Right lobe of liver (tissue), 6 donors: Measurements from ENCODE around the gene SYT6. TPM values are rescaled to one million over a fixed set of nuclear protein-coding genes. Genes with fewer than 3 reads are reported as not detected.

Experiments
- ATAC-seq, 4 donors: fragments of 200-7000 bp; cut with Tn5 transposase; one replicate each; pipeline ENCODE4 v1.9.1; 2020; ENCODE audit warnings: mild to moderate bottlenecking in 4 of 4, moderate library complexity in 4 of 4
- DNase-seq, 3 donors: peaks; one replicate each; pipeline ENCODE4 v3.0.0-alpha.2; 2020
- H3K27ac ChIP-seq, 3 donors: fragments of 200-600 bp; one replicate each; pipeline ENCODE4 v1.8.0; 2022
- H3K27me3 ChIP-seq, 2 donors: fragments of 200-600 bp; one replicate each; pipeline ENCODE4 v1.8.0; 2022
- H3K36me3 ChIP-seq, 4 donors: fragments of 200-600 bp; sonication (generic) in 1 of 4; one replicate each; pipeline versions ENCODE4 v1.5.1 to v1.8.0; 2017 to 2022; ENCODE audit warnings: control low read depth in 1 of 4
- H3K4me1 ChIP-seq, 4 donors: fragments of 200-600 bp; sonication (generic) in 1 of 4; one replicate each; pipeline versions ENCODE4 v1.5.1 to v1.8.0; 2017 to 2022; ENCODE audit warnings: control low read depth in 1 of 4
- H3K4me3 ChIP-seq, 3 donors: fragments of 200-600 bp; one replicate each; pipeline ENCODE4 v1.8.0; 2022
- H3K9me3 ChIP-seq, 4 donors: fragments of 200-600 bp; sonication (generic) in 1 of 4; one replicate each; pipeline versions ENCODE4 v1.5.1 to v1.8.0; 2017 to 2022; ENCODE audit warnings: control low read depth in 1 of 4
- CTCF ChIP-seq, 4 donors: fragments of 200-600 bp in 3 of 4; fragments of 450-650 bp in 1 of 4; IDR thresholded peaks; one replicate each; pipeline versions ENCODE4 v1.5.1 to v1.8.0; 2016 to 2022; ENCODE audit warnings: antibody characterized with exemption in 4 of 4, mild to moderate bottlenecking in 2 of 4
- POLR2A ChIP-seq: fragments of 450-650 bp; IDR thresholded peaks from one replicate; pipeline ENCODE4 v1.6.1; 2017; ENCODE audit warnings: antibody characterized with exemption, mild to moderate bottlenecking
- WGBS: methylation state at CpG from one replicate; pipeline ENCODE4 v1.1.6; 2018; ENCODE audit warnings: low coverage, low lambda C conversion rate; ENCODE audit not compliant: insufficient coverage; ENCODE audit errors: missing lambda C conversion rate; 5-methylcytosine and 5-hydroxymethylcytosine counted together
- intact Hi-C, 2 donors: fragments of 100-400 bp; cut with DNase I; formaldehyde crosslinking; loops; one replicate each; pipeline versions ENCODE4 v1.11.2 to v1.14.1; 2022
- total RNA-seq, 6 experiments: library from RNA; depleted of rRNA in 2 of 6; stranded (reverse); fragments of >200 nt in 2 of 6; fragmentation: NEBNext Ultra II Directional in 3 of 6; extraction: Animal tissue kit (Norgen Biotek cat#: 25700) in 3 of 6; gene quantifications; one replicate each; pipeline versions ENCODE4 v1.1.0 to v1.2.4, GENCODE V29; 2016 to 2023
- donor health status: DM: no; HTN: yes; CAD: no.
- donor health status: DM: no; HTN: no; CAD: no.
- donor health status: DM: no; HTN: no; CAD: no.
- donor health status: DM: no; HTN: yes; CAD: no.
- donor health status: DM: no; HTN: yes; CAD: no.

SYT6 gene
- total RNA-seq, 6 experiments from 2014 or later, result not detected

- H3K27me3 ChIP-seq, result no peaks in the 10 kb centered on the region
- H3K27ac ChIP-seq, result no peak overlapping the region
- no peak overlapping the region for H3K4me3 ChIP-seq
- H3K4me1 ChIP-seq, result no peaks in the 10 kb centered on the region
- DNase-seq (no peak), ATAC-seq (peak; percentile 14 to 54 (median 36))
- intact Hi-C loops, result no loop called here
- H3K9me3 ChIP-seq, result no peaks in the 10 kb centered on the region
- no peaks in the 10 kb centered on the region for H3K36me3 ChIP-seq
- TF ChIP-seq POLR2A, result no peak
- no peak for TF ChIP-seq CTCF (IDR thresholded peaks at IDR 0.05)
- WGBS, result 59% methylated on average over 4 of the region's 4 CpGs
These were observed 44.9 kb downstream of the SYT6 start for GRCh38 chr1:114108751-114109255.

GRCh38 chr1:114107474-114108435 lies 45.9 kb downstream of the SYT6 start:
- WGBS, result 100% methylated on average over 1 of the region's 7 CpGs
- ATAC-seq (no peak), DNase-seq (no peak)
- no peaks in the 10 kb centered on the region for H3K9me3 ChIP-seq
- no peak overlapping the region for H3K27ac ChIP-seq
- H3K27me3 ChIP-seq, result no peaks in the 10 kb centered on the region
- H3K4me3 ChIP-seq, result no peak overlapping the region
- no peaks in the 10 kb centered on the region for H3K36me3 ChIP-seq
- H3K4me1 ChIP-seq, result no peaks in the 10 kb centered on the region
- intact Hi-C loops, result no loop called here
- TF ChIP-seq POLR2A, result no peak
- TF ChIP-seq CTCF (IDR thresholded peaks at IDR 0.05), result no peak

- no peak for TF ChIP-seq CTCF (IDR thresholded peaks at IDR 0.05)
- no peak for TF ChIP-seq POLR2A
- intact Hi-C loops, result no loop called here
- no peak for ATAC-seq
These were observed 48.2 kb downstream of the SYT6 start for GRCh38 chr1:114105421-114105979.

GRCh38 chr1:114104949-114105348 lies 48.7 kb downstream of the SYT6 start:
- Histone ChIP-seq H3K36me3 (no peaks in the 10 kb centered on the region), H3K4me3 (no peak overlapping the region), H3K27me3 (no peaks in the 10 kb centered on the region), H3K9me3 (no peaks in the 10 kb centered on the region), H3K4me1 (no peaks in the 10 kb centered on the region), H3K27ac (no peak overlapping the region)
- intact Hi-C loops, result no loop called here
- whole genome bisulfite sequencing, result 50% methylated on average over 3 of the region's 3 CpGs
- DNase-seq, result no peak
- TF ChIP-seq POLR2A, result no peak
- no peak for TF ChIP-seq CTCF (IDR thresholded peaks at IDR 0.05)
- no peak for ATAC-seq

More at GRCh38 chr1:114105421-114105979, 48.2 kb downstream of the SYT6 start:
- Histone ChIP-seq H3K36me3 (no peaks in the 10 kb centered on the region), H3K4me1 (no peaks in the 10 kb centered on the region), H3K27me3 (no peaks in the 10 kb centered on the region), H3K27ac (no peak overlapping the region), H3K4me3 (no peak overlapping the region), H3K9me3 (no peaks in the 10 kb centered on the region)
- 59% methylated on average over 4 of the region's 14 CpGs for WGBS
- no peak for DNase-seq
